ENCODE results near the gene SLC41A2.

Gene SLC41A2

DNA sequence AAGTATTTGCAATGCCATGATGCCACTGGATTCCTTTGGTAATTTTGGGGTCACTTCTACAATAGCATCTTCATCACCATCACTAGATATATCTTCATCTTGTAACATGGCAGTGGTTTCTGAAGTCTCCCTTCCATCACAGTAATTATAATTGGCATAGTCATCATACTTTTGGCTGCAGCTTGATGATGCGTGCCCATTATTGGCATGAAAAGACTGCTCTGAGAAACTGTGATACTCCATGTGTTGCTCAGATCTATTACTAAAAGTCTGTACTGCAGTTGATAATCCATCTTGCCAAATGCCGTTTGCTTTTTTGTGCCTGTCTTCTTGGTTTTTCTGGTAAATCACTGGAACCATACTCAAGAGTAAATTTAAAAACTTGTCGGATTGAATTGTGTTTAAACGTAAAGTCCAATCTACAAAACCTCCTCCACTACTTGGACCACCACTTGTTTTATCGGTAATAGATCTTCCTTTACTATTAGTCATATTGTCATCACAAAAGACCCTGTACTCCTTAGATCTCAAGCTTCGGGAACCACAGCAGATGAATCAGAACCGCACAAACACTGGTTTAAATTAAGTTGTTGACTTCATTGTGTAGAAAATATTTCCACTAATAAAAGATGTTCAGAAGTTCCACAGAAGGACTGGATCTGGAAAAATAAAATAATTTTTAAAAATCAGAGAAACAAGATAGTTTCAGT is 29.9 kb downstream of the SLC41A2 start:
- no peak for DNase-seq

DNA sequence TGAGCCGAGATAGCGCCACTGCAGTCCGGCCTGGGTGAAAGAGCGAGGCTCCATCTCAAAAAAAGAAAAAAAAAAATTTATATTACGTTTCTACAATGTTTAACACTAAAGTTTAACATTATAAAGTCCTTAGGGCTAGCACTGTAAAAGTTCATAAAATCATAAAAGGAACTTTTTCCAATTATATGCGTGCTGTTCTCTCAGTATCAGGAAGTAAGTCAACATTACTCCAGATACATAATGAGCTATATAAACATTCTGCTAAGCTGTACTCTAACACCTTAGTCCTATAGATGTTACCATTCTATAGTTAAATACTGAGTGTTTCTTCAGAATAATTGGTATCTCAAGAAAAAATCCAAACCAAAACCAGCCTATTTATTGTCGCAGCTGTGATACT is 32.6 kb downstream of the SLC41A2 start:
- DNase-seq: no peak

DNA sequence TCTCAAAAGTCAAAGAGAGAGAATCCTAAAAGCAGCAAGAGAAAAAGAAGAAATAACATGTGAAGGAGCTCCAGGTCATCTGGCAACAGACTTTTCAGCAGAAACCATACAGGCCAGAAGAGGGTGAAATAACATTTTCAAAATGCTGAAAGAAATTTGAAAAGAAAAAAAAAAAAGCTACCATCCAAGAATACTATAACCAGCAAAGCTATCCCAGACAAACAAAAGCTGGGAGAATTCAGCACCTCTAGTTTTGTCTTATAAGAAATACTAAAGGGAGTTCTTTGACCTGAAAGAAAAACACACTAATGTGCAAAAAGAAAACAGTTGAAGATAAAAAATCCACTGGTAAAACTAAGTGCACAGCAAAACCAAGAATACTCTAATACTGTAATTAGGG is 36.8 kb downstream of the SLC41A2 start:
- no peak for DNase-seq

DNA sequence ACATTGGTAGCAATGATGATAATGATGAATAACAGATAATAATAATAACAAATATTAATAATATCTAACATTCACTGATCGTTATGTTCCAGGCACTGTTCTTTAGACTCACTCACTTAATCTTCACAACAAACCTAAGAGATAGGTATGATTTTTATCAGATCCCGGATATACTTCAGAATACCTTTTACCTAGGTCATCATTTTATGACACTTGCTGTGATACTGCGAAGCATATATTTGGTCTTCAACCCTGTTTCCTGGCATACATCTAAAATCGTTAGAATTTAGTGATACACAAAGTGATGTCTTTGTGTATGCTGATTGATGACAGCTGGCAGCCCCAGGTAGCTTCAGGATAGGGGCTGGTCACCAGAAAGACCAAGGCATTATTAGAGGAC is 46.1 kb downstream of the SLC41A2 start:
- no peak for DNase-seq

DNA sequence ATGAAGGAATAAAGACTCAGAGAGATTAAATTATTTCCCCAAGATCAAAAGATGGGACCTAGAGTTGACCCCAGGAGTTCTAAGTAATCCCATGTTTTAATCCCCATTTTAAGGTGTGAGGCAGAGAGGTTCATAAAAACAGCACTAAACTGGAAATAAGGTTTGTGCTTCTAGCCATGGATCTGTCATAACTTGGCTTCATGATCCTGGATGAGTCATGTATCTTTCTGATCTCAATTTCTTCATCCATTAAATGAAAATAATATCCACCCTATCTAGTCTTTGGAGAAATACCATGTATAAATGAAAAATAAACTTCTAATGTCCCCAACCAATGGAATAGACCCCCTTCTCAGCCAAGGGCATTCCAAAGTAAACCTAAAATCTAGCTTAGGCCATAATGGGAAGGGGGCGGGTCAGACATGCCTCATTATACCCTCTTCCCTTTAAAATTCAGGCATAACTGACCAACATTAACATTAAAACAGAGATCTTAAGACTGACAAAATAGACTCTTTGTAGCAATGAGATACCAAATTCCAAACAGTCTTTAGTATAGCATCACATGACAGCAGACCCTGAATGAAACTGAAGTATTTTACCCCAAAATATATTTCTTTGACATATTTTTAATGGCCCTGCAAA is 47.8 kb downstream of the SLC41A2 start:
- DNase-seq: no peak

DNA sequence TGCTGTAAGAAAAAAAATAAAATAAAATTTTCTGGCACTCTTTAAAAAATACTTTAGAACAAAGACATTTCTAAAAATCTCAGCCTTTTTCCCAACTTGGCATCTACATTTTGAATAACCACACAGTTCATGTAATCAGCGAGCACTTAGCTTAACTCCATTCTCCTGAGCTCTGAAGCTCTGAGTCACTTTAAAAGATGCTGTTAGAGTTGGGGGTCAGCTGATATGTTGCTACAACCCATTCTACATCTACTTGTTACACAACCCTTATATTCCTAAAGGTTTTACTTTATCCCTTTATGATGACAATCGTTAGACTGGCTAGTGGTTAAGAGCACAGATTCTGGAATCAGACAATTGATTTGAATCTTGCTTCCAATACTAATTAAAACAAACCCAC is 48.3 kb downstream of the SLC41A2 start:
- DNase-seq: no peak

All from NCI-H1436 (cell line).